HG03097 (cell line): ENCODE data around the gene ASAP3.
"Not testable (repeated sequence)": the region's sequence is repeated elsewhere in the genome, so short reads cannot be mapped to it uniquely, and the experiment has no call there.

ENCODE experiments used
- ATAC-seq: cut with Tn5 transposase; IDR thresholded peaks from one replicate; pipeline ENCODE4 v1.9.1; 2021; ENCODE audit not compliant: unreplicated experiment, low FRiP score

Gene ASAP3

GRCh38 chr1:23400324-23401114 is 83.5 kb downstream of the ASAP3 start:
- no peak for ATAC-seq

- no peak for ATAC-seq
Observed at GRCh38 chr1:23399229-23399628, 84.8 kb downstream of the ASAP3 start.

GRCh38 chr1:23397908-23398307 is 86.1 kb downstream of the ASAP3 start:
- ATAC-seq = no peak

GRCh38 chr1:23396380-23396779 is 87.6 kb downstream of the ASAP3 start:
- ATAC-seq = no peak

- no peak for ATAC-seq
Observed at GRCh38 chr1:23395849-23396248, 88.1 kb downstream of the ASAP3 start.

GRCh38 chr1:23395154-23395724 is 88.7 kb downstream of the ASAP3 start:
- no peak for ATAC-seq

- no peak for ATAC-seq
Observed at GRCh38 chr1:23394684-23395083, 89.3 kb downstream of the ASAP3 start.

GRCh38 chr1:23394181-23394580 is 89.8 kb downstream of the ASAP3 start:
- ATAC-seq = no peak

- no peak for ATAC-seq
Observed at GRCh38 chr1:23393706-23394105, 90.3 kb downstream of the ASAP3 start.

- no peak for ATAC-seq
Observed at GRCh38 chr1:23392125-23392855, 91.7 kb downstream of the ASAP3 start.

- no peak for ATAC-seq
Observed at GRCh38 chr1:23389837-23390321, 94.1 kb downstream of the ASAP3 start.

- no peak for ATAC-seq
Observed at GRCh38 chr1:23387494-23387893, 96.5 kb downstream of the ASAP3 start.

GRCh38 chr1:23385119-23385621 is 98.8 kb downstream of the ASAP3 start:
- ATAC-seq = no peak

GRCh38 chr1:23384312-23385058 is 99.5 kb downstream of the ASAP3 start:
- ATAC-seq = no peak

- ATAC-seq = no peak
Observed at GRCh38 chr1:23383577-23384311, 100.2 kb downstream of the ASAP3 start.

GRCh38 chr1:23381233-23381885 is 102.6 kb downstream of the ASAP3 start:
- no peak for ATAC-seq

GRCh38 chr1:23380719-23381118 is 103.3 kb downstream of the ASAP3 start:
- no peak for ATAC-seq

- not testable (repeated sequence) for ATAC-seq
Observed at GRCh38 chr1:23380236-23380635, 103.7 kb downstream of the ASAP3 start.
